ENCODE results near the gene NKX1-1. TPM values are rescaled to one million over a fixed set of nuclear protein-coding genes. Genes with fewer than 3 reads are reported as not detected.
"Not testable (repeated sequence)": the region's sequence is repeated elsewhere in the genome, so short reads cannot be mapped to it uniquely, and the experiment has no call there.

The NKX1-1 gene
- total RNA-seq, 1 experiment from 2014 or later, result not detected

- DNase-seq (ENCODE audit: low read depth, low spot score), result no peak
- in situ Hi-C loops (cut with HindIII; ENCODE audit: low pct_unique_long_range_greater_than_20kb, low sequenced_read_pairs), result no loop called here
These were observed 25.7 kb downstream of the NKX1-1 start for GRCh38 chr4:1380368-1381151.

- no peak for DNase-seq (ENCODE audit: low read depth, low spot score)
- in situ Hi-C loops (cut with HindIII; ENCODE audit: low pct_unique_long_range_greater_than_20kb, low sequenced_read_pairs), result no loop called here
These were observed 26.4 kb downstream of the NKX1-1 start for GRCh38 chr4:1379801-1380331.

GRCh38 chr4:1379351-1379781 lies 26.9 kb downstream of the NKX1-1 start:
- no peak for DNase-seq (ENCODE audit: low read depth, low spot score)
- in situ Hi-C loops (cut with HindIII; ENCODE audit: low pct_unique_long_range_greater_than_20kb, low sequenced_read_pairs), result no loop called here

GRCh38 chr4:1378559-1379231 lies 27.5 kb downstream of the NKX1-1 start:
- in situ Hi-C loops (cut with HindIII; ENCODE audit: low pct_unique_long_range_greater_than_20kb, low sequenced_read_pairs), result no loop called here
- no peak for DNase-seq (ENCODE audit: low read depth, low spot score)

- no peak for DNase-seq (ENCODE audit: low read depth, low spot score)
- in situ Hi-C loops (cut with HindIII; ENCODE audit: low pct_unique_long_range_greater_than_20kb, low sequenced_read_pairs), result no loop called here
These were observed 28.5 kb downstream of the NKX1-1 start for GRCh38 chr4:1377606-1378261.

GRCh38 chr4:1376841-1377605 lies 29.2 kb downstream of the NKX1-1 start:
- in situ Hi-C loops (cut with HindIII; ENCODE audit: low pct_unique_long_range_greater_than_20kb, low sequenced_read_pairs), result no loop called here
- no peak for DNase-seq (ENCODE audit: low read depth, low spot score)

GRCh38 chr4:1376391-1376840 lies 29.8 kb downstream of the NKX1-1 start:
- in situ Hi-C loops (cut with HindIII; ENCODE audit: low pct_unique_long_range_greater_than_20kb, low sequenced_read_pairs), result no loop called here
- DNase-seq (ENCODE audit: low read depth, low spot score), result no peak

- DNase-seq (ENCODE audit: low read depth, low spot score), result no peak
- in situ Hi-C loops (cut with HindIII; ENCODE audit: low pct_unique_long_range_greater_than_20kb, low sequenced_read_pairs), result no loop called here
These were observed 30.4 kb downstream of the NKX1-1 start for GRCh38 chr4:1375761-1376322.

GRCh38 chr4:1375051-1375721 lies 31.1 kb downstream of the NKX1-1 start:
- in situ Hi-C loops (cut with HindIII; ENCODE audit: low pct_unique_long_range_greater_than_20kb, low sequenced_read_pairs), result no loop called here
- no peak for DNase-seq (ENCODE audit: low read depth, low spot score)

- in situ Hi-C loops (cut with HindIII; ENCODE audit: low pct_unique_long_range_greater_than_20kb, low sequenced_read_pairs), result no loop called here
- DNase-seq (ENCODE audit: low read depth, low spot score), result no peak
These were observed 31.6 kb downstream of the NKX1-1 start for GRCh38 chr4:1374706-1375045.

- no peak for DNase-seq (ENCODE audit: low read depth, low spot score)
- in situ Hi-C loops (cut with HindIII; ENCODE audit: low pct_unique_long_range_greater_than_20kb, low sequenced_read_pairs), result no loop called here
These were observed 32.1 kb downstream of the NKX1-1 start for GRCh38 chr4:1373892-1374705.

GRCh38 chr4:1372576-1372975 lies 33.7 kb downstream of the NKX1-1 start:
- DNase-seq (ENCODE audit: low read depth, low spot score); in situ Hi-C loops (cut with HindIII; ENCODE audit: low pct_unique_long_range_greater_than_20kb, low sequenced_read_pairs): not testable (repeated sequence)

- DNase-seq (ENCODE audit: low read depth, low spot score), result no peak
- in situ Hi-C loops (cut with HindIII; ENCODE audit: low pct_unique_long_range_greater_than_20kb, low sequenced_read_pairs), result no loop called here
These were observed 34.8 kb downstream of the NKX1-1 start for GRCh38 chr4:1371176-1372165.

- in situ Hi-C loops (cut with HindIII; ENCODE audit: low pct_unique_long_range_greater_than_20kb, low sequenced_read_pairs), result no loop called here
- DNase-seq (ENCODE audit: low read depth, low spot score), result no peak
These were observed 35.7 kb downstream of the NKX1-1 start for GRCh38 chr4:1370321-1371124.

Measured in SK-MEL-5 (cell line).